Measurements from ENCODE around the gene ARL4A.

The ARL4A gene

DNA sequence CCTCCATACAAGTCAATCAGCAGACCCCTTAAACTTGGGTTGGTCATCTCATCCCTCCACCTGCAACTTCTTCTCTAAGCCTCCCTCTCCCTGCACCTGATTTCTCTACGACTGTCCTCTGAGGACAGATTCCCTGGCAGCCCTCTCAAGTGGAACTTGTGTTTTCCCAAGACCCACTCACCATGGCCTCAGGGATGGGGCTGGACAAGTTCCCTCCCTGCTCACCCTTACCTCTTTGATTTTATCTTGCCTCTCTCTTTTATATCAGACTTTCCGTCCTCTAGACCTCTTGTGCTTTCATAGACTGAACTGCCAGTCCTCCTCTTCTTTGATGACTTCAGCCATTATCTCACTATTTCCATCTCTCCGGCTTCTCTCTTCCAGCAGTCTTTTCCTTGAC, 46.2 kb upstream of the ARL4A start:
- whole genome bisulfite sequencing (ENCODE audit: extremely low coverage, insufficient coverage, insufficient read length) = no CpG with 5 or more reads among the region's 3 CpGs
- no peak for DNase-seq

DNA sequence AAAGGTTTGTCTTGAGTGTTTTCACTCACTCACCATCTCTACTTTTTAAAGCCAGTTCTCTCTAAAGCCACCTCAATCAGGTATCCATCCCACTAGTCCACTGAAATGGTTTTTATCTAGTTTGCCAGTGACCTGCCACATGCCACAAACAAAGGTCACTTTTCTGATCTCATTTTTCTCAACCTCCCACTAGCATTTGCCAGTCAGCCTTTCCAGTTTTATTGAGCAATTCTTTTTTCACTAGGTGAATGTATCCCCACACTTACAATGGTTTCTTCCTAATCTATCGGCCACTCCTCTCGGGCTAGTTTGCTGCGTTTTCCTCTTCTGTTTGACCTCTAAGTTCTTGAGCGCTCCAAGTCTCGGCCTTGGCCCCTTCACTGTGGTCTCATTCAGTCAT, 44.9 kb upstream of the ARL4A start:
- Histone ChIP-seq H2BK120ac (ENCODE audit: insufficient read depth, low read length, poor library complexity) (no peak overlapping the region), H3K4ac (ENCODE audit: low read depth, low read length) (no peak overlapping the region), H3K4me3 (ENCODE audit: low read depth, low read length) (no peak overlapping the region), H3K14ac (ENCODE audit: low read length) (no peak overlapping the region), H3K36me3 (ENCODE audit: control insufficient read depth in 1 of 2, insufficient read depth in 2 of 2, low read length in 2 of 2) (no peaks in the 10 kb centered on the region), H4K12ac (ENCODE audit: low read depth, low read length) (no peak overlapping the region), H3K79me1 (ENCODE audit: low read length) (peaks cover 3% of the 10 kb centered on the region), H3K23ac (ENCODE audit: low read length) (no peak overlapping the region), H2AFZ (ENCODE audit: insufficient read depth, low read length, poor library complexity) (no peak overlapping the region), H3K27ac (ENCODE audit: low read depth, low read length) (no peak overlapping the region), H4K8ac (ENCODE audit: low read depth, low read length) (no peak overlapping the region), H4K91ac (ENCODE audit: low read depth, low read length) (no peak overlapping the region), H3K18ac (ENCODE audit: low read length) (no peak overlapping the region), H3K27me3 (ENCODE audit: insufficient read depth, low read length) (no peaks in the 10 kb centered on the region), H3K9me3 (ENCODE audit: insufficient read depth, low read depth, low read length) (no peaks in the 10 kb centered on the region), H3K4me2 (ENCODE audit: low read length) (no peak overlapping the region), H2BK12ac (ENCODE audit: low read length) (no peak overlapping the region), H2BK5ac (ENCODE audit: low read depth, low read length, poor library complexity) (no peak overlapping the region), H3K4me1 (ENCODE audit: control insufficient read depth in 1 of 2, insufficient read depth in 2 of 2, low read length in 2 of 2) (peaks cover 0 to 4% of the 10 kb centered on the region in 2 experiments), H3K79me2 (ENCODE audit: control insufficient read depth, insufficient read depth, low read length, poor library complexity) (no peaks in the 10 kb centered on the region), H2AK5ac (ENCODE audit: low read length) (no peak overlapping the region), H3K9ac (ENCODE audit: low read length) (no peak overlapping the region)
- no peak for DNase-seq
- no CpG with 5 or more reads among the region's 5 CpGs for WGBS (ENCODE audit: extremely low coverage, insufficient coverage, insufficient read length)

More for the DNA sequence above, 46.2 kb upstream of the ARL4A start:
- Histone ChIP-seq H2BK12ac (ENCODE audit: low read length) (no peak overlapping the region), H3K79me1 (ENCODE audit: low read length) (peaks cover 2% of the 10 kb centered on the region), H3K36me3 (ENCODE audit: control insufficient read depth in 1 of 2, insufficient read depth in 2 of 2, low read length in 2 of 2) (no peaks in the 10 kb centered on the region), H3K79me2 (ENCODE audit: control insufficient read depth, insufficient read depth, low read length, poor library complexity) (no peaks in the 10 kb centered on the region), H3K27me3 (ENCODE audit: insufficient read depth, low read length) (no peaks in the 10 kb centered on the region), H3K4me3 (ENCODE audit: low read depth, low read length) (no peak overlapping the region), H3K18ac (ENCODE audit: low read length) (no peak overlapping the region), H4K91ac (ENCODE audit: low read depth, low read length) (no peak overlapping the region), H3K4ac (ENCODE audit: low read depth, low read length) (no peak overlapping the region), H2AK5ac (ENCODE audit: low read length) (no peak overlapping the region), H3K9ac (ENCODE audit: low read length) (no peak overlapping the region), H3K4me2 (ENCODE audit: low read length) (no peak overlapping the region), H3K14ac (ENCODE audit: low read length) (no peak overlapping the region), H2BK5ac (ENCODE audit: low read depth, low read length, poor library complexity) (no peak overlapping the region), H3K9me3 (ENCODE audit: insufficient read depth, low read depth, low read length) (no peaks in the 10 kb centered on the region), H3K27ac (ENCODE audit: low read depth, low read length) (no peak overlapping the region), H2BK120ac (ENCODE audit: insufficient read depth, low read length, poor library complexity) (no peak overlapping the region), H3K4me1 (ENCODE audit: control insufficient read depth in 1 of 2, insufficient read depth in 2 of 2, low read length in 2 of 2) (peaks cover 0 to 3% of the 10 kb centered on the region in 2 experiments), H3K23ac (ENCODE audit: low read length) (no peak overlapping the region), H2AFZ (ENCODE audit: insufficient read depth, low read length, poor library complexity) (no peak overlapping the region), H4K8ac (ENCODE audit: low read depth, low read length) (no peak overlapping the region), H4K12ac (ENCODE audit: low read depth, low read length) (no peak overlapping the region)

DNA sequence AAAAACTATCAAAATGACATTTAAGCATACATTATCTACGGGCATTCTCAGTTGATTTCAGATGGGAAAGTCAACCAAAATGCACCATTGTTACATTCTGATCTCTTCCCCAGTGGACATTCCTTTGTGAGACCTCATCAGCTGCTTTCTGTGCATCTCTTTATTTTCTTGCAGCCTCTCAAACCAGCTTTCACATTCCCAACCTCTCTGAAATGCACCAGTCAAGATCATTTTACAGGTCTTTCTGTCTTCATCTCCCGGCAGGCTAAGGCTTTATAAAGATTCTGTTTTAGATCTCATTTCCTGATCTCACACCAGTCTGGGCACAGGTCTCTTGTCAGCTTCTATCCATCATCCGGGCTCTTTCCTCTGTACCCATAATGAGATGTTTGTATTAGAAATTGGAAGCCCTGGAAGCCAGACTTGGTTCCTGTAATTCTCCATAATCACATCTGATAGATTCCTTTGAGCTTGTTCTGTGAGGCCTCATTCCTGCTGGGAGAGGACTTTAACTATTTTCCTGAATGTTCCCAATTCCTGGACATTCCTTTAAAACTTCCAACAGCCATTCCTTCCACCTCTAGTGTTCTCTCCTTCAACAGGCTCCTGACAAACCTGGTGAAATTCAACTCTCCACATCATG, 44.3 kb upstream of the ARL4A start:
- no peak overlapping the region for H3K4me3 ChIP-seq (ENCODE audit: low read depth, low read length)
- H3K4me1 ChIP-seq (ENCODE audit: control insufficient read depth in 1 of 2, insufficient read depth in 2 of 2, low read length in 2 of 2) = peaks cover 0 to 4% of the 10 kb centered on the region in 2 experiments
- no peak overlapping the region for H3K4me2 ChIP-seq (ENCODE audit: low read length)
- H3K23ac ChIP-seq (ENCODE audit: low read length) = no peak overlapping the region
- no peak overlapping the region for H2BK5ac ChIP-seq (ENCODE audit: low read depth, low read length, poor library complexity)
- H2AFZ ChIP-seq (ENCODE audit: insufficient read depth, low read length, poor library complexity) = no peak overlapping the region
- H4K8ac ChIP-seq (ENCODE audit: low read depth, low read length) = no peak overlapping the region
- H4K12ac ChIP-seq (ENCODE audit: low read depth, low read length) = no peak overlapping the region
- no peak overlapping the region for H3K4ac ChIP-seq (ENCODE audit: low read depth, low read length)
- no peak overlapping the region for H3K18ac ChIP-seq (ENCODE audit: low read length)
- peaks cover 3% of the 10 kb centered on the region for H3K79me1 ChIP-seq (ENCODE audit: low read length)
- no CpG with 5 or more reads among the region's 3 CpGs for WGBS (ENCODE audit: extremely low coverage, insufficient coverage, insufficient read length)
- no peak overlapping the region for H2BK12ac ChIP-seq (ENCODE audit: low read length)
- H2AK5ac ChIP-seq (ENCODE audit: low read length) = no peak overlapping the region
- no peak overlapping the region for H2BK120ac ChIP-seq (ENCODE audit: insufficient read depth, low read length, poor library complexity)
- no peak for DNase-seq
- no peak overlapping the region for H4K91ac ChIP-seq (ENCODE audit: low read depth, low read length)
- H3K27ac ChIP-seq (ENCODE audit: low read depth, low read length) = no peak overlapping the region
- no peaks in the 10 kb centered on the region for H3K79me2 ChIP-seq (ENCODE audit: control insufficient read depth, insufficient read depth, low read length, poor library complexity)
- H3K9me3 ChIP-seq (ENCODE audit: insufficient read depth, low read depth, low read length) = no peaks in the 10 kb centered on the region
- H3K27me3 ChIP-seq (ENCODE audit: insufficient read depth, low read length) = no peaks in the 10 kb centered on the region
- H3K36me3 ChIP-seq (ENCODE audit: control insufficient read depth in 1 of 2, insufficient read depth in 2 of 2, low read length in 2 of 2) = no peaks in the 10 kb centered on the region
- H3K14ac ChIP-seq (ENCODE audit: low read length) = no peak overlapping the region
- no peak overlapping the region for H3K9ac ChIP-seq (ENCODE audit: low read length)

DNA sequence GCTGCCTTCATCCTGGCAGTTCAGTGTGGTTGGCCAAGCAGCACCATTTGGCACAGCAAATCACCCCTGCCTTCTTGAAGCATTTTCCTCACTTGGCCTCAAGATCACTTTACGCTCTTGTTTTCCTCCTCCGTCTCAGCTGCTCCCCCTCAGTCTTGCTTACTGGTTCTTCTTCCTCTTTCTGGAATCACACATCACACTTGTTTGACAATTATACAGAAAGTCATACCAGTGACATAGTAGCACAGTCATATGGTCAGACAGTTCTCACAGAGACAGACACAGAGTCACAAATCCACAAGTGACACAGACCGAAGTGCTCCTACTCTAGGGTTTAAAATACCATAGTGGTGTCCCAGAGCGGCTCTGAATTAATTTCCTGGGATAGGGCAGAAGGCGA, 43.8 kb upstream of the ARL4A start:
- H2AK5ac ChIP-seq (ENCODE audit: low read length) = no peak overlapping the region
- H3K18ac ChIP-seq (ENCODE audit: low read length) = no peak overlapping the region
- H4K91ac ChIP-seq (ENCODE audit: low read depth, low read length) = no peak overlapping the region
- no peak overlapping the region for H2BK120ac ChIP-seq (ENCODE audit: insufficient read depth, low read length, poor library complexity)
- no peak overlapping the region for H3K4me3 ChIP-seq (ENCODE audit: low read depth, low read length)
- H4K8ac ChIP-seq (ENCODE audit: low read depth, low read length) = no peak overlapping the region
- H3K4me2 ChIP-seq (ENCODE audit: low read length) = no peak overlapping the region
- no peak overlapping the region for H2BK12ac ChIP-seq (ENCODE audit: low read length)
- H3K36me3 ChIP-seq (ENCODE audit: control insufficient read depth in 1 of 2, insufficient read depth in 2 of 2, low read length in 2 of 2) = no peaks in the 10 kb centered on the region
- H3K79me1 ChIP-seq (ENCODE audit: low read length) = peaks cover 3% of the 10 kb centered on the region
- no CpG with 5 or more reads among the region's 5 CpGs for WGBS (ENCODE audit: extremely low coverage, insufficient coverage, insufficient read length)
- H3K9me3 ChIP-seq (ENCODE audit: insufficient read depth, low read depth, low read length) = no peaks in the 10 kb centered on the region
- H3K27ac ChIP-seq (ENCODE audit: low read depth, low read length) = no peak overlapping the region
- H3K4me1 ChIP-seq (ENCODE audit: control insufficient read depth in 1 of 2, insufficient read depth in 2 of 2, low read length in 2 of 2) = peaks cover 0 to 4% of the 10 kb centered on the region in 2 experiments
- no peak overlapping the region for H3K9ac ChIP-seq (ENCODE audit: low read length)
- H3K79me2 ChIP-seq (ENCODE audit: control insufficient read depth, insufficient read depth, low read length, poor library complexity) = no peaks in the 10 kb centered on the region
- H2AFZ ChIP-seq (ENCODE audit: insufficient read depth, low read length, poor library complexity) = no peak overlapping the region
- no peak overlapping the region for H4K12ac ChIP-seq (ENCODE audit: low read depth, low read length)
- no peak overlapping the region for H3K14ac ChIP-seq (ENCODE audit: low read length)
- DNase-seq = no peak
- H3K27me3 ChIP-seq (ENCODE audit: insufficient read depth, low read length) = no peaks in the 10 kb centered on the region
- H2BK5ac ChIP-seq (ENCODE audit: low read depth, low read length, poor library complexity) = no peak overlapping the region
- no peak overlapping the region for H3K4ac ChIP-seq (ENCODE audit: low read depth, low read length)
- no peak overlapping the region for H3K23ac ChIP-seq (ENCODE audit: low read length)
